HG03039 (cell line): ENCODE results near the gene TRAF7.

Experiments used
- ATAC-seq: cut with Tn5 transposase; IDR thresholded peaks from one replicate; pipeline ENCODE4 v1.9.1; 2021; ENCODE audit warnings: mild to moderate bottlenecking, moderate library complexity; ENCODE audit not compliant: unreplicated experiment

Gene TRAF7

DNA sequence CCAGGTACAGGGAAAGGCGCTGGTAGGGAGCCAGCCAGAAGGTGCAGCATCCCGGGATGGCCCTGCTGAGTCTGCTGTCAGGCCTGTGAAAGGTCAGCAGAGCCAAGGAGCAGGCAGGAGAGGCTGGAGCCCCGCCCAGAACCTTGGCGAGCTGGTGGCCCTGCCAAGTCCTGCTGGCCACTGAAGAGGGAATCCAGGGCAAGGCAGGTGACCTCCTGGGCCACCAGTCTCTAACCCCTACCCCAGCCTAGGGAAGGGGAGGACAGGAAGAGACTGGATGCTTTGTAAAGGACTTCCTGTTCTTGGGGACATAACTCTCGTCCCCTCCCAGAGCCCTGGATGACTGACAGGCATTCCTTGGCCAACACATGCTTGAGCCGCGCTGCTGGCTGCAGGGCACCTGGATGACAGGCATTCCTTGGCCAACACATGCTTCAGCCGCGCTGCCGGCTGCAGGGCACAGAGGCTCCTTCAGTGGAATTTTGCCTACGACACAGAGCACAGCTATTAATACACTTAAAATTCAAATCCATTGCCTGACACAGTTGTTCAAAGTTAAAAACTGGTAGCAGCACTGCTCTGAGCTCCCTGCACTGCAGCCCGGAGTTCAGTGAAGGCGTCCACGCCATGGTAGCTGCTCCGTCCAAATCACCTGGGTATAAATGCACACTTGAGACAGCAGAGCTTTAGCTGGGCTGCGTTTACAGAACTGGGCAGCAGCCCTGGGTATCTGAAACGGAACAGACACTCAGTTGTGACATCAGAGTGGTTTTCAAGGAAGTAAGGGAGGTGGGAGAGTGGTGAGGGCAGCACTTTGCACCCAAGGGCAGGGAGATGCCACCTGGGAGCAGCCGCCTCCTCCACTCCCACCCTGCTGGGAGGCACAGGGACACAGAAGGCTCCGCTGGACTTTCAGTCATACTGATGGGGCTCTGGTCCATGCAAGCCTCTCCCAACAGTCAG is 57.1 kb downstream of the TRAF7 start:
- ATAC-seq = no peak

GRCh38 chr16:2213817-2214718 is 58.5 kb downstream of the TRAF7 start:
- ATAC-seq = peak; percentile 0

DNA sequence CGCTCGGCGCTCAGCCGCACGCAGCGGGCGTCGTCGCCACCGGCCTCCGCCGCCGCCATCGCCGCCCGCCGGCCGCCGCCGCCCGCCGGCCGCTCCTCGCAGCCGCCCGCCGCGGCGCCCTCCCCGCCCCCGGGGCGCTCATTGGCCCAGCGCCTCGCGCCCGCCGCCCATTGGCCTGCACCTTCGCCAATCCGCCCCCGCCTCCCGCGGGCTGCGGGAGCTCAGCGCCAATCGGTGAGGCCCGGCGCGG is 59.1 kb downstream of the TRAF7 start, which contains the start of gene PGP:
PGP (minus strand) TSS at position 122 of the 250 bp plus-strand sequence; CDS start at position 59, 63 bp downstream.
- peak; percentile 77 for ATAC-seq

GRCh38 chr16:2216330-2216729 is 60.7 kb downstream of the TRAF7 start:
- ATAC-seq = no peak

GRCh38 chr16:2223221-2223941 is 67.8 kb downstream of the TRAF7 start, which contains the start of gene E4F1:
E4F1 (plus strand) TSS chr16:2223591; CDS start chr16:2223614, 23 bp downstream.
- peak; percentile 81 for ATAC-seq

DNA sequence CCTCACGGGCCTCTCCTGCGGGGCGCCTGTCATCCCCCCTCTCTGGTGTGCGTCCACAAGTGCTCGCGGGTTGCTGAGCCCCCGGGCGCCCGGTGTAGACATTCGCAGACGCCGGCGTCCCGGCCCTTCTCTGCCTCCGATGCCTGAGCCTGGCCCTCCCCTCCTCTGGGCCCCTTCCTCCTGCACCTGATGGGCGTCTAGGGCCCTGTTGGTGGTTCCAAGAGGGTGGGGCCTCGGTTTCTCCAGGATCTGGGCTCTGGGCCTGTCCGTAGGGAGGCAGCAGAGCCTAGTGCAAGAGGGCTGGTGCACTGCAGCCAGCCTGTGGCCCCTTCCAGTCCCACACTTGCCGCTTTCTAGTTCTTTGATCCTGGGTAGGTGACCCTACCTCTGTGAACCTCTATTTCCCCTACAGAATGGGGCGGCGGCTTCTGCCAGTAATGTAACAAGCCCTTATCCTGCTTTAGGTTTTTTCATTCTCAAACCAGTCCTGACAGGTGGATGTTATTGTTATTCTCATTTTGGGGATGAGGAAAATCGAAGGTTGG is 68.4 kb downstream of the TRAF7 start:
- ATAC-seq = peak; percentile 19

- ATAC-seq = no peak
Measured at GRCh38 chr16:2226245-2226793, 70.7 kb downstream of the TRAF7 start.

DNA sequence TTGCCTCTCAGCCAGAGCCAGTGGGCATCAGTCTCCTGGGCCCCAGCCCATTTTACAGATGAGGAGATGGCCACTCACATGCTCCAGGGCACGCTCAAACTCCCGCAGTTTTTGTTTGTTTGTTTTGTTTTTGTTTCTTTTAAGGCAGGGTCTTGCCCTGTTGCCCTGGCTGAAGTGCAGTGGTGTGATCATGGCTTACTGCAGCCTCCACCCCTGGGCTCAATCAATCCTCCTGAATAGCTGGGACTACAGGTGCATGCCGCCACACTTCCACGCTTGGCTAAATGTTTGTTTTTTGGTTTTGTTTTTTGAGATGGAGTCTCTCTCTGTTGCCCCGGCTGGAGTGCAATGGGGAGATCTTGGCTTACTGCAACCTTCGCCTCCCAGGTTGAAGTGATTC is 71.3 kb downstream of the TRAF7 start:
- no peak for ATAC-seq
